HCT116 (cell line): Measurements from ENCODE around the gene GATB. TPM values are rescaled to one million over a fixed set of nuclear protein-coding genes. Genes with fewer than 3 reads are reported as not detected.

ENCODE experiments used
- ATAC-seq: fragments of 200-7000 bp; cut with Tn5 transposase; 2 replicates; pipeline ENCODE4 v1.9.1; 2020; ENCODE audit warnings: mild to moderate bottlenecking, moderate library complexity
- BruUV-seq: library from RNA; stranded (reverse); fragments of 400-500 nt; replicated peaks from 2 replicates; lab custom pipeline; 2021; lab: Mats Ljungman, UMichigan
- CTCF ChIA-PET: fragments of 300-600 bp; sonication (Branson Sonifier 250); formaldehyde crosslinking; loops from one replicate; lab custom pipeline; 2021; ENCODE audit warnings: antibody characterized with exemption; lab: Charles Lee
- POLR2A ChIA-PET: fragments of 300-600, 350-600 bp; sonication (Branson Sonifier 250); formaldehyde crosslinking; loops from one replicate; lab custom pipeline; 2021; ENCODE audit warnings: antibody characterized with exemption; lab: Charles Lee
- RAD21 ChIA-PET, 2 experiments: fragments of 300-600 bp; sonication (Branson Sonifier 250); formaldehyde crosslinking; loops; one replicate each; lab custom pipeline; 2023; ENCODE audit warnings: low total read pairs in 2 of 2; ENCODE audit not compliant: uncharacterized antibody in 2 of 2, unreplicated experiment in 2 of 2, low non-redundant PET in 1 of 2; lab: Charles Lee
- DNase-seq: peaks from one replicate; pipeline ENCODE4 v3.0.0-alpha.2; 2010; ENCODE audit warnings: low read depth, low spot score
- H2AFZ ChIP-seq: fragments of 200-600 bp; shearing (Covaris generic), sonication (generic); 2 replicates; pipeline ENCODE4 v1.6.1; 2017; ENCODE audit warnings: low read depth, mixed run types, mixed read lengths, antibody characterized with exemption, low read length; ENCODE audit not compliant: poor library complexity, severe bottlenecking
- H3K27ac ChIP-seq: 2 replicates; pipeline ENCODE4 v1.5.1; 2012; ENCODE audit warnings: low read depth, low read length
- H3K27me3 ChIP-seq: fragments of 200-600 bp; sonication (generic); 2 replicates; pipeline ENCODE4 v1.6.1; 2016; ENCODE audit warnings: mixed run types, low read length, mixed read lengths; ENCODE audit not compliant: insufficient read depth
- H3K36me3 ChIP-seq, 2 experiments: fragments of 200-500 bp in 1 of 2; fragments of 200-600 bp in 1 of 2; sonication (Bioruptor generic) in 1 of 2; sonication (generic) in 1 of 2; 2 replicates each; pipeline versions ENCODE4 v1.5.1 to v1.6.1; 2014 to 2016; ENCODE audit warnings: low read length in 2 of 2, inconsistent platforms in 1 of 2, mixed read lengths in 1 of 2, mixed run types in 1 of 2; ENCODE audit not compliant: insufficient read depth in 2 of 2, control insufficient read depth in 1 of 2
- H3K4me1 ChIP-seq, 2 experiments: fragments of 200-600 bp in 1 of 2; sonication (generic) in 1 of 2; 2 replicates each; pipeline versions ENCODE4 v1.5.1 to v1.6.1; 2012 to 2017; ENCODE audit warnings: low read length in 2 of 2, inconsistent platforms in 1 of 2, mild to moderate bottlenecking in 1 of 2, mixed read lengths in 1 of 2, mixed run types in 1 of 2, moderate library complexity in 1 of 2; ENCODE audit not compliant: insufficient read depth in 2 of 2, control insufficient read depth in 1 of 2
- H3K4me2 ChIP-seq: fragments of 200-600 bp; sonication (generic); 2 replicates; pipeline ENCODE4 v1.6.1; 2017; ENCODE audit warnings: mixed run types, low read length, mixed read lengths
- H3K4me3 ChIP-seq, 2 experiments: fragments of 200-600 bp in 1 of 2; sonication (generic) in 1 of 2; replicated peaks in 1 of 2; 2 replicates each; pipeline ENCODE4 v1.5.1; 2011 to 2016; ENCODE audit warnings: low read length in 2 of 2, control low read depth in 1 of 2, low read depth in 1 of 2, mild to moderate bottlenecking in 1 of 2, mixed read lengths in 1 of 2, mixed run types in 1 of 2
- H3K79me2 ChIP-seq: fragments of 200-600 bp; sonication (generic); 2 replicates; pipeline ENCODE4 v1.6.1; 2017; ENCODE audit warnings: mild to moderate bottlenecking, mixed run types, low read length, moderate library complexity, mixed read lengths; ENCODE audit not compliant: insufficient read depth
- H3K9ac ChIP-seq: fragments of 200-600 bp; sonication (generic); 2 replicates; pipeline ENCODE4 v1.6.1; 2016; ENCODE audit warnings: low read length, mixed read lengths
- H3K9me2 ChIP-seq: fragments of 200-600 bp; sonication (generic), shearing (Covaris generic); 2 replicates; pipeline ENCODE4 v1.6.1; 2017; ENCODE audit warnings: mixed run types, mild to moderate bottlenecking, moderate library complexity; ENCODE audit not compliant: insufficient read depth
- H3K9me3 ChIP-seq, 2 experiments: fragments of 200-500 bp in 1 of 2; fragments of 200-600 bp in 1 of 2; sonication (Bioruptor generic) in 1 of 2; sonication (generic) in 1 of 2; 2 replicates each; pipeline ENCODE4 v1.6.1; 2014 to 2017; ENCODE audit warnings: low read length in 2 of 2, mixed read lengths in 2 of 2, inconsistent platforms in 1 of 2, low read depth in 1 of 2, mild to moderate bottlenecking in 1 of 2, mixed run types in 1 of 2, moderate library complexity in 1 of 2; ENCODE audit not compliant: control insufficient read depth in 1 of 2, insufficient read depth in 1 of 2
- H4K20me1 ChIP-seq: fragments of 200-600 bp; sonication (generic), shearing (Covaris generic); 2 replicates; pipeline ENCODE4 v1.6.1; 2017; ENCODE audit warnings: mixed run types, mild to moderate bottlenecking, moderate library complexity; ENCODE audit not compliant: insufficient read depth
- ELF1 ChIP-seq: IDR thresholded peaks from 2 replicates; pipeline ENCODE4 v1.6.1; 2012; ENCODE audit warnings: low read depth, borderline replicate concordance
- EZH2 ChIP-seq: fragments of 200-600 bp; sonication (generic); IDR thresholded peaks from 2 replicates; pipeline ENCODE4 v1.6.1; 2017; ENCODE audit warnings: antibody characterized with exemption, mixed run types
- POLR2A ChIP-seq: IDR thresholded peaks from 2 replicates; pipeline ENCODE4 v1.7.0; 2011; ENCODE audit warnings: borderline replicate concordance; ENCODE audit not compliant: insufficient read depth, insufficient read length; ENCODE audit errors: extremely low read depth
- POLR2AphosphoS5 ChIP-seq: IDR thresholded peaks from 2 replicates; pipeline ENCODE4 v1.6.1; 2011; ENCODE audit warnings: mild to moderate bottlenecking, low read depth, low read length, moderate library complexity
- RAD21 ChIP-seq: IDR thresholded peaks from 2 replicates; pipeline ENCODE4 v1.6.1; 2012; ENCODE audit warnings: low read depth, mild to moderate bottlenecking
- SIN3A ChIP-seq: IDR thresholded peaks from 2 replicates; pipeline ENCODE4 v1.6.1; 2012; ENCODE audit warnings: low read depth
- SP1 ChIP-seq: IDR thresholded peaks from 2 replicates; pipeline ENCODE4 v1.6.1; 2012; ENCODE audit warnings: low read depth
- SRF ChIP-seq: IDR thresholded peaks from 2 replicates; pipeline ENCODE4 v1.6.1; 2012; ENCODE audit warnings: low read depth
- intact Hi-C: fragments of 100-400 bp; cut with micrococcal nuclease; formaldehyde crosslinking; loops from 2 replicates; pipeline ENCODE4 v1.10.0; 2022
- total RNA-seq: library from RNA; stranded (reverse); gene quantifications from one replicate; pipeline ENCODE4 v1.2.1, GENCODE V29; 2021; ENCODE audit not compliant: unreplicated experiment
- TF ChIP-seq, protein P1 (sequence below): IDR thresholded peaks from 2 replicates; pipeline ENCODE4 v1.6.1; 2012
- TF ChIP-seq, protein P2 (sequence below), 3 experiments: fragments of 200-600 bp in 1 of 3; sonication (generic) in 1 of 3; IDR thresholded peaks in 2 of 3; conservative IDR thresholded peaks in 1 of 3; 2 replicates each; pipeline ENCODE4 v1.5.1; 2012 to 2017; ENCODE audit warnings: low read depth in 2 of 3, low read length in 2 of 3, antibody characterized with exemption in 1 of 3, borderline replicate concordance in 1 of 3, control low read depth in 1 of 3, mild to moderate bottlenecking in 1 of 3, mixed read lengths in 1 of 3, mixed run types in 1 of 3, moderate library complexity in 1 of 3; ENCODE audit not compliant: insufficient read depth in 1 of 3
- TF ChIP-seq, protein P3 (sequence below): IDR thresholded peaks from 2 replicates; pipeline ENCODE4 v1.6.1; 2011; ENCODE audit warnings: mild to moderate bottlenecking, low read length, moderate library complexity; ENCODE audit not compliant: insufficient replicate concordance; ENCODE audit errors: extremely low read depth

The GATB gene
- total RNA-seq, 1 experiment from 2014 or later = 29.3 TPM

DNA sequence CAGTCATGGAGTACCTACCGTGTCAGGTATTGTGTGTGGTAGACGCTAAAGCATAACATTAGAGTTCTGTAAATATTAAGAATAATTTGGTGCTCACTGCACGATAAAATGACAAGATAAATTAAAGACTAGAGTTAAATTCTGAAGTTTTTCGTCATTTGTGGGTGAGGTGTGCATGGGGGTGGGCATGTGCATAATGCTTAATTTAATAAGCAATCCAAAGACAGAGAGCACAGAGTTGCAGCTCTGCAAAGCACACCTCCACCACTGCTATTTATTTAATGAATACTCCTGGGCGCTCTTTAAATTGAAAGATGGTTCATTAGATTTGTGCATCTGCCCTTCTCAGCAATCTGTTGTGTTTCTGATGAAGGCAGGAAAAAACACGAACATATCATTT, 62.6 kb downstream of the GATB start:
- Histone ChIP-seq H4K20me1 (no peaks in the 10 kb centered on the region), H3K9me3 (no peaks in the 10 kb centered on the region), H3K79me2 (no peaks in the 10 kb centered on the region), H3K9me2 (no peaks in the 10 kb centered on the region), H3K4me3 (no peak overlapping the region), H3K36me3 (no peaks in the 10 kb centered on the region), H3K4me1 (no peaks in the 10 kb centered on the region), H2AFZ (no peak overlapping the region), H3K9ac (no peak overlapping the region), H3K27ac (no peak overlapping the region), H3K27me3 (no peaks in the 10 kb centered on the region), H3K4me2 (no peak overlapping the region)
- CTCF ChIA-PET = no interaction called here
- intact Hi-C loops = no loop called here
- TF ChIP-seq, protein P1, sequence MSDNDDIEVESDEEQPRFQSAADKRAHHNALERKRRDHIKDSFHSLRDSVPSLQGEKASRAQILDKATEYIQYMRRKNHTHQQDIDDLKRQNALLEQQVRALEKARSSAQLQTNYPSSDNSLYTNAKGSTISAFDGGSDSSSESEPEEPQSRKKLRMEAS = no peak
- no peak for TF ChIP-seq SIN3A
- TF ChIP-seq POLR2AphosphoS5 = no peak
- no peak for TF ChIP-seq RAD21
- TF ChIP-seq EZH2 = no peak
- TF ChIP-seq, protein P2, sequence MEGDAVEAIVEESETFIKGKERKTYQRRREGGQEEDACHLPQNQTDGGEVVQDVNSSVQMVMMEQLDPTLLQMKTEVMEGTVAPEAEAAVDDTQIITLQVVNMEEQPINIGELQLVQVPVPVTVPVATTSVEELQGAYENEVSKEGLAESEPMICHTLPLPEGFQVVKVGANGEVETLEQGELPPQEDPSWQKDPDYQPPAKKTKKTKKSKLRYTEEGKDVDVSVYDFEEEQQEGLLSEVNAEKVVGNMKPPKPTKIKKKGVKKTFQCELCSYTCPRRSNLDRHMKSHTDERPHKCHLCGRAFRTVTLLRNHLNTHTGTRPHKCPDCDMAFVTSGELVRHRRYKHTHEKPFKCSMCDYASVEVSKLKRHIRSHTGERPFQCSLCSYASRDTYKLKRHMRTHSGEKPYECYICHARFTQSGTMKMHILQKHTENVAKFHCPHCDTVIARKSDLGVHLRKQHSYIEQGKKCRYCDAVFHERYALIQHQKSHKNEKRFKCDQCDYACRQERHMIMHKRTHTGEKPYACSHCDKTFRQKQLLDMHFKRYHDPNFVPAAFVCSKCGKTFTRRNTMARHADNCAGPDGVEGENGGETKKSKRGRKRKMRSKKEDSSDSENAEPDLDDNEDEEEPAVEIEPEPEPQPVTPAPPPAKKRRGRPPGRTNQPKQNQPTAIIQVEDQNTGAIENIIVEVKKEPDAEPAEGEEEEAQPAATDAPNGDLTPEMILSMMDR (IDR thresholded peaks at IDR 0.05 in 2 of 3, conservative IDR thresholded peaks at IDR 0.05 in 1 of 3; ENCODE audit: borderline replicate concordance in 1 of 3, insufficient read depth in 1 of 3, low read depth in 2 of 3, low read length in 2 of 3) = no peak
- no peak for TF ChIP-seq POLR2A
- TF ChIP-seq SRF = no peak
- TF ChIP-seq ELF1 = no peak
- TF ChIP-seq, protein P3, sequence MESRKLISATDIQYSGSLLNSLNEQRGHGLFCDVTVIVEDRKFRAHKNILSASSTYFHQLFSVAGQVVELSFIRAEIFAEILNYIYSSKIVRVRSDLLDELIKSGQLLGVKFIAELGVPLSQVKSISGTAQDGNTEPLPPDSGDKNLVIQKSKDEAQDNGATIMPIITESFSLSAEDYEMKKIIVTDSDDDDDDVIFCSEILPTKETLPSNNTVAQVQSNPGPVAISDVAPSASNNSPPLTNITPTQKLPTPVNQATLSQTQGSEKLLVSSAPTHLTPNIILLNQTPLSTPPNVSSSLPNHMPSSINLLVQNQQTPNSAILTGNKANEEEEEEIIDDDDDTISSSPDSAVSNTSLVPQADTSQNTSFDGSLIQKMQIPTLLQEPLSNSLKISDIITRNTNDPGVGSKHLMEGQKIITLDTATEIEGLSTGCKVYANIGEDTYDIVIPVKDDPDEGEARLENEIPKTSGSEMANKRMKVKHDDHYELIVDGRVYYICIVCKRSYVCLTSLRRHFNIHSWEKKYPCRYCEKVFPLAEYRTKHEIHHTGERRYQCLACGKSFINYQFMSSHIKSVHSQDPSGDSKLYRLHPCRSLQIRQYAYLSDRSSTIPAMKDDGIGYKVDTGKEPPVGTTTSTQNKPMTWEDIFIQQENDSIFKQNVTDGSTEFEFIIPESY = no peak
- no peak for TF ChIP-seq SP1
- ATAC-seq (no peak), DNase-seq (no peak)
- POLR2A ChIA-PET = no interaction called here
- BruUV-seq = no TSS peak
- RAD21 ChIA-PET = no interaction called here
